HG03097 (cell line): ENCODE results near the gene AFAP1L1.
"Not testable (repeated sequence)": the region's sequence is repeated elsewhere in the genome, so short reads cannot be mapped to it uniquely, and the experiment has no call there.

Experiments used
- ATAC-seq: cut with Tn5 transposase; IDR thresholded peaks from one replicate; pipeline ENCODE4 v1.9.1; 2021; ENCODE audit not compliant: unreplicated experiment, low FRiP score

AFAP1L1 gene

DNA sequence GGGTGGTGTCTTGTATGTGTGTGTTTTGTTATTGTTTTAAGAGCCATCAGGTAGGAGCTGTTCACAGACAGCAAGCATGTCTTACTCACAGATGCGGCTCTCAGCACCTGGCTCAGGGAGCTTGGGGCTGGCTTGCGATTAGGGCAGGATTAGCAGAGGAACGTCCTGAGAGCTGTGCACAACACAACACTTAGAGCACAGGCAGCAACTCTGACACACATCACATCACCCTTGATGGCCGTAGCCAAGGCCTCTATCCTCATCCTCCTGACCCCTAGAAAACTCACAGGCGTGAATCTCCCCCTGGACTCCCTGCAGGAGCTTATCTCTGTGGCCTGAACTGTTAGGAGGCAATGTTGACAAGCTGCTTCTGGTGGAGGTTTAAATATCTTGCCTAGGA, 114.5 kb downstream of the AFAP1L1 start:
- no peak for ATAC-seq

DNA sequence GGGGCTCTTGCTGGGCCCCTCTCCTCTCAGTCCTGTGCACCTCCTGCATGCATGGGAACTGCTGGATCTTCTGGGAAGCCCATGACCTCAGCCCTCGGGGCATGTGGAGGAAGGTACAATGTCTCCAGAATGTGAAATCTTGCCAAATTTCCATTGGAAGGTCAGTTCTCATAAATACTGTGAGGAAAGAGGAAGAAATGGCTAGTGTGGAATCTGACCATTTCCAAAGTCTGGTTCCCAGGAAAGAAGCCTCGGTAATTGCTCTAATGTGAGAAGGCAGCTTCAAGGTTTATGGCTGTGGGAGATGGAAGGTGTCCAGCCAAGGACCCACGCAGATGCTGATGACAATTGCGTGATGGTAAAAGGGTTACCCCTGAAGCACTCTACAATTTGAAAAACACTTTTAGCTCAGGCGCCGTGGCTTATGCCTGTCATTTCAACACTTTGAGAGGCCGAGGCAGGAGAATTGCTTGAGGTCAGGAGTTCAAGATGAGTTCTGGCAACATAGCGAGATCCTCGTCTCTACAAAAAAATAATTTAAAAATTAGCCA, 115.5 kb downstream of the AFAP1L1 start:
- no peak for ATAC-seq

DNA sequence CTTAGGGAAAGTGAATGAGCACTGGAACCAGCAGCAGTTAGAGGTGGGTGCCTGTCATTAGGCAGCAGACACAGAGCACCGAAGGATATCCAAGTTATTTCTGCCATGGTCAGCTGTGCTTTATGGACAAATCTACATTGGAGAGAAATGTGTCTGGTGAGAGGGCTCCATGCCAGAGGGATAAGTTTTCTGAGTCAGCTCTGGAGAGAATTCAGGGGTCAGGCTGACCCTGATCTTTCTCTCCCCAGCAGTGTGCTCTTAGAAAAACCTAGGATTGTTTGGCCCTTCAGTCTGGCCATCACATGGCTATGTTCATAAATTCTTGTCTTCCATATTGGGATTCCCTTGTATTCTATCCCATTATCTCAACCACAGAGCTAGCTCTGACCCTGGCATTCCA, 116.3 kb downstream of the AFAP1L1 start:
- ATAC-seq, result no peak

DNA sequence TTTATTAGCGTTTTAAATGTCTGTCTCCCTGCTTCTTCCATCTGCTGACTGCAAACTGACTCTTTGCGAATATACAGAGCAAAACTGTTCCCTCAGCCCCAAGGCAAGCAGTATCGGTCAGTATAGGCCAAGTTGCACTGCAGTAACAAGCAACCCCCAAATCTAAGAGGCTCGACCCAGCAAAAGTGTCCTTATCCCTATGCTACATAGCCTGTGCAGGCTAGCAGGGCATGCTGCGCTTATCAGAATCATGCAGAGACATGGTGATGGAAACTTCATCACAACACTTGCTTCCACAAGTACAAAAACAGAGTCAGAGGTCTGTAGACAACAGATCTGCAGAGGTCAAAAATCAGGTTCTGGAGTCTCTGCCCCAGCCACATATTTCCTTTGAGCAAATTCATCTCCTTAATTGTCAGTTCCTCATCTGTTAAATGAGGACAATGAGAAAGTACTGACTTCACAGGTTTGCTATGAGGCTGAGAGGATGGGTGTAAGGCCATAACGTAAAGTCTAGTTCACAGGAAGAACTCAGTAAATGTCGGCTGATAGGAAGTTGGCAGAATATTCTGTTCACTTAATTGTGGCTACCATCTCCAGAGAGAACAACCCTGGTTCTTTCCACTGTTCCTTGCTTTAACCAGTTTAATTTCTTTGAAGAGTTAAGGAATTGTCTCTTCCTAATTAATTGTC, 117.0 kb downstream of the AFAP1L1 start:
- no peak for ATAC-seq

DNA sequence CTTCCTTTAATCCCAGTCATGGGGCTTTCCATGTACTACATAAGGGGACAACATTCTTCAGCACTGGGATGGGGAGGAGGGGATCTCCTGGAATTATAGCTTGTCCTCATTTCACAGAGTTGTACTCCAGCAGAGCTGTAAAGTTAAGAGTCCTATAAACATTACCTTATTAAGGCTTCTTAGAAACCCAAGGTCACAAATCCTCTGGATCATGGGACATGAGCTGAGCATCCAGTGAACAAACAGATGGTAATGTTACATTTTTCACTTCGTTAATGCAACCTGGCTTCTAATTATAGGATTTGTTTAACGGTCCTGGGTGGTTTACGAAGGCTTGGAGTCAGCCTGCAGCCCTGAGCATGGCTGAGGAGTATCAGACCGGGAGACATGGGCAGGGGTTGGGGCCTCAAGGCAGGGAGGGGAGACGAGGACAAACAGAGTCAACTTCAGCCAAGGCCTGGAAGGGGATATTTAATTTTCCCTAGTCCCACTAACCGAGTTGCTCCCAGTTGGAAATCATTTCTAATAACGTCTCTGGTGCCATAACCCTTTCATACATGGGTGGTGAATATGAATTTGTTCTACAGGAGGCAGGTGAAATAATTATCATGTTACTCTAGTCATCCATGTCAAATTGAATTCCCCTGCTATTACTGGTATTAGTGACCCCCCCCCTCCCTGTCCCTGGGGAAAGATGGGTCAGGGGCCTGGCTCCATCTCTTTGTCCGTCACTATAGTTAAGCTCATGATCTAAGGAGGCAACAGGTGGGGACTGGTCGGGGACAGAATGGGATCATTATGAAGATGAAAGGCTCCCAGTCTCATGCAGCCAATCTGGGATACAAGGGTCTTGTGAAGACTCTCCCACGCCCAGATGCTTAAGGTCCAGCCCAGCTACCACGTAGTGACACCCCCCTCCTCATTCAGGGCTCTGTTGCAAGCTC, 118.2 kb downstream of the AFAP1L1 start:
- ATAC-seq, result no peak

DNA sequence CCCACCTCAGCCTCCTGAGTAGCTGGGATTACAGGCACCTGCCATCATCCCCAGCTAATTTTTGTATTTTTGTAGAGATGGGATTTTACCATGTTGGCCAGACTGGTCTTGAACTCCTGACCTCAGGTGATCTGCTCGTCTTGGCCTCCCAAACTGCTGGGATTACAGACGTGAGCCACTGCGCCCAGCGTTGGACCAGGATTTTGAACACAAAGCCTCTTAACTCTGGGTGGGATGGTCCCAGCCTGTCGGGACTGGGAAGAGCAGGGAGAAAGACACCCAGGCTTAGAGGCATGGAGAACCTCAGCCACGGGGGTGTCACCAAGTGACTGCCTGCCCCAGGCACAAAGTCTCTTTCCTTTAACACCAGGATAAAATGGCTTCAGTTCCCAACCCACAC, 119.4 kb downstream of the AFAP1L1 start:
- not testable (repeated sequence) for ATAC-seq
